HG03066 (cell line): Measurements from ENCODE around the gene BEST1.

ENCODE experiments used
- ATAC-seq: cut with Tn5 transposase; IDR thresholded peaks from one replicate; pipeline ENCODE4 v1.9.1; 2021; ENCODE audit warnings: low read depth; ENCODE audit not compliant: unreplicated experiment

Gene BEST1

GRCh38 chr11:61950035-61950547, at the start of gene BEST1:
Gene BEST1, plus strand, starts transcription at chr11:61950351. Its CDS starts 1,456 bp downstream, at chr11:61951807.
- ATAC-seq = no peak

GRCh38 chr11:61901397-61901796, 48.8 kb upstream of the BEST1 start:
- ATAC-seq = no peak

- no peak for ATAC-seq
These were observed 47.8 kb upstream of the BEST1 start for GRCh38 chr11:61902313-61902712.

GRCh38 chr11:61903845-61904244, 46.3 kb upstream of the BEST1 start:
- no peak for ATAC-seq

- no peak for ATAC-seq
These were observed 45.6 kb upstream of the BEST1 start for GRCh38 chr11:61904539-61905048.

GRCh38 chr11:61905067-61905696, 45.0 kb upstream of the BEST1 start:
- no peak for ATAC-seq

- ATAC-seq = no peak
These were observed 44.2 kb upstream of the BEST1 start for GRCh38 chr11:61905801-61906521.

GRCh38 chr11:61906522-61906909, 43.6 kb upstream of the BEST1 start:
- ATAC-seq = no peak

DNA sequence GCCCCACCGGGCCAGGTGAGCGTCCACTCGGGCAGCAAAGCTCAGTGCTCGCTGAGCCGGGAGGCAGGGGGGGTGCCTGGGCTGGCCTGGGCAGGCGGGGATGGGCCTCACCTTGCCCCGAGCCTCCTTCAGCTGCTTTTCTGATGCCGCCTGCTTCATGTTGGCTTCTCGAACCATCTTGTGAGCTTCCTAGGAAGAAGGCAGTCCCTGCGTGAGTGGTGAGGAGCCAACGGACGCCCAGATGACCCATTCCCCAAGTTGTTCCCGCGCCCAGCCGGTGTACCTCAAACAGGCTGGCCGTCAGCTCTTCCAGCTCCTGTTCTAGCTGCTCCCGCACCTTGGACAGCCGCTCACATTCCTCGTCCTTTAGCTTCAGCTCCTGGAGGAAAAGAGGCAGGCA, 42.9 kb upstream of the BEST1 start:
- ATAC-seq = no peak

GRCh38 chr11:61907871-61908729, 42.1 kb upstream of the BEST1 start:
- ATAC-seq = no peak

GRCh38 chr11:61908730-61909316, 41.3 kb upstream of the BEST1 start:
- ATAC-seq = no peak

GRCh38 chr11:61910187-61911127, 39.7 kb upstream of the BEST1 start:
- ATAC-seq = no peak

DNA sequence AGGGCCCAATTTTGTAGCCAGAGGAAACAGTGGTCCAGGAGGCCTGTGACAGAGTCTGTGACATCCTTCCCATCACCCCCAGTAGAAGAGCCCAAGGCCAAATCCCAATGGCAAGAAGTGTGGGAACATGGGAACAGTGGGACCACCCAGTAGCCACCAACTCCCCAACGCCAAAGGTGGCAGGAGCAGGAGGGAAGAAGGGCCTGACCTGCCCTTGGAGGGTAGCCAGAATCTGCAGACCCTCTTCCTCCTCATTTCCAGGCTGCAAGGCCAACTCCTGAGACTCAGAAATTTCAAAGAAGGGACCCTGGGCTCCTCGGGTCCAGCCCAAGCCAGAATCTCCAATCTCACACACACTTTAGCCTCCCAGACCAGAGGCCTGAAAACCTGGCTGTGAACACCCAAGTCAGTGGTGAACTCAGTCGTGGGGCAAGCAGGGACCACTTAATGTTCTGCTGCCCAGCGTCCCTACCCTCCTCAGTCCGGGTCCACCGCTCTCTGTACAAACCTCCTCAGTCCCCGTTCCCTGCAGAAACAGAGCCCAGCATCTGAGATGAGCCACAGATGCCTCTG, 38.9 kb upstream of the BEST1 start:
- ATAC-seq = no peak

- ATAC-seq = no peak
These were observed 38.2 kb upstream of the BEST1 start for GRCh38 chr11:61911701-61912529.

- no peak for ATAC-seq
These were observed 37.6 kb upstream of the BEST1 start for GRCh38 chr11:61912530-61912898.

DNA sequence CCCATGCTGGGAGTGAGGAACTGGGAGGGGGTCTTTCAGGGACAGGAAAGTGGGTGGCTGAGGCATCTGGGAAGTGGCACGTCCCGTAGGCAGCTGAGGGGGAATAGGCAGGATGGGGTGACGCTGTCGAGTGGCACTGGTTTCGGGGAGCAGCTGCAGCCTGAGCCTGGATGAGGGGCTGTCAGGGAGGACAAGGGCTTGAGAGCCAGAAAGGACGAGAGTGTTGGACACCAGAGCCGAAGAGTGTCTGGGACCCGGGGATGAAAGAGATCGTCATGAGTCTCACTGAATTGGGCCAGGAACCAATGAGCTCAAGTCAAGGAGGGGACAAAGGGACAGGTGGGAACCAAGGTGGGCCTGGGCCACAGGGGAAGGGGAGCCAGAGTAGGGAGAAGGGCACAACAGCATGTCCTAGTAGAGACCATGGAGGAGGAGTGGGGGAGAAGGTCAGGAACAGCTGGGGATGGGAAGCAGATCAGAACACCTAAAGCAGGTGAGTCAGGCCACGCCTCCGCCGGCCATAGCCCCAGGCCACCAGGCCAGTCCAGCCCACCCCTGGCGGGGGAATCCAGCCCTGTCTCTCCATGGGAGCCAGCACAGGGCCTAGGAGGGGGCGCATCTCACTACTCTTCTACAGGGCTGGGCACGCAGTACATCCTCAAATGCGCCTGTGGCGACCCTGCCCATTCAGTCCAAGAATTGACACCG, 37.0 kb upstream of the BEST1 start:
- no peak for ATAC-seq

DNA sequence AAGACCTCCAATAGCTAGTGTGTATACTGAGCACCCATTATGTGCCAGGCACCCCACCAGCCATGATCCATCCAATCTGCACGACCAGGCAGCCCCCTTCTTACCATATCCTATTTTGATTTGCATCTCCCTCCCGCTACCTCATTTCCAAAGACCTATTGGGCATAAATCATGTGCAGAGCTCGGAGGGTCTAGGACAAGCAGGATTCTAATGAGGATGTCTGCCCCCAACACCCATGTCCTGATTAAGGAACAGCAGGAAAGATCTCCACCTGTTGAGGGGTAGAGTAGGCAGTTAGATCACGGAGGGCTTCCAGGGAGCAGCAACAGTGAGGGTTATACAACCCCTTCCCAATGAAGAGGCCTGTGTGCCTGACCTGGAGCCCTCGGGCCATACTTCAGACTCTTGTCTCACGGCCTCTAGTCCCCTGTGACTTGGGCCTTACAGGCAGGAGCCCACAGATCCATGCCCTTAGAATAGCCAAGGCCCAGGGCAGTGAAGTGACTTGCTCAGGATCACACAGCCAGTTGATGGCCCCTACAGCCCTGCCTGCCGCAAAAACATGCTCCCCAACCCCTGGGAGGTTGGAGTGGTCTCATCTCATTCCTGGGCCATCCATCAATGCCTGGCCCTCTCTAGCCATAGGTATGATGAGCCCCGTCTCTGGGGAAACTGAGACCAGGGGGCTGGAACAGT, 36.3 kb upstream of the BEST1 start:
- ATAC-seq = no peak
